Panc1 (cell line): ENCODE results near the gene NBEAL1.

Source experiments
- CTCF ChIP-seq: fragments of 450-650 bp; IDR thresholded peaks from 2 replicates; pipeline ENCODE4 v1.5.1; 2017; ENCODE audit warnings: mild to moderate bottlenecking
- POLR2AphosphoS5 ChIP-seq: IDR thresholded peaks from 2 replicates; pipeline ENCODE4 v1.6.1; 2012; ENCODE audit warnings: mild to moderate bottlenecking, low read depth, low read length, moderate library complexity
- REST ChIP-seq, 2 experiments: IDR thresholded peaks; 2 replicates each; pipeline ENCODE4 v1.6.1; 2011 to 2012; ENCODE audit warnings: low read depth in 2 of 2, control low read depth in 1 of 2, low read length in 1 of 2, mild to moderate bottlenecking in 1 of 2, moderate library complexity in 1 of 2; ENCODE audit not compliant: insufficient read depth in 1 of 2

- TF ChIP-seq CTCF (no peak), POLR2AphosphoS5 (no peak), REST (IDR thresholded peaks at IDR 0.05; ENCODE audit: insufficient read depth in 1 of 2, low read depth in 2 of 2, low read length in 1 of 2) (no peak)
These were observed 120.4 kb downstream of the NBEAL1 start for GRCh38 chr2:203135105-203135504.
